Smooth muscle cell (in vitro differentiated cells): ENCODE data around the gene SCYGR5. TPM values are rescaled to one million over a fixed set of nuclear protein-coding genes. Genes with fewer than 3 reads are reported as not detected.
"Not testable (repeated sequence)": the region's sequence is repeated elsewhere in the genome, so short reads cannot be mapped to it uniquely, and the experiment has no call there.

Experiments used
- DNase-seq: peaks from one replicate; lab custom pipeline; 2025; ENCODE audit not compliant: unreplicated experiment; lab: John Stamatoyannopoulos, UW
- H2AFZ ChIP-seq: fragments of 200-600 bp; sonication (generic); 2 replicates; pipeline ENCODE4 v1.6.0; 2016; ENCODE audit warnings: antibody characterized with exemption, low read depth, mild to moderate bottlenecking
- H3F3A ChIP-seq: fragments of 200-600 bp; sonication (generic); 2 replicates; pipeline ENCODE4 v1.6.0; 2017; ENCODE audit warnings: antibody characterized with exemption, low read depth
- H3K27ac ChIP-seq: fragments of 200-600 bp; sonication (generic); 2 replicates; pipeline ENCODE4 v1.5.1; 2016; ENCODE audit warnings: low read depth, mild to moderate bottlenecking
- H3K27me3 ChIP-seq: fragments of 200-600 bp; sonication (generic); 2 replicates; pipeline ENCODE4 v1.6.1; 2016; ENCODE audit warnings: low read depth, mild to moderate bottlenecking
- H3K36me3 ChIP-seq: fragments of 200-600 bp; sonication (generic); 2 replicates; pipeline ENCODE4 v1.5.1; 2016; ENCODE audit warnings: low read depth
- H3K4me1 ChIP-seq: fragments of 200-600 bp; sonication (generic); 2 replicates; pipeline ENCODE4 v1.5.1; 2016; ENCODE audit warnings: low read depth
- H3K4me2 ChIP-seq: fragments of 200-600 bp; sonication (generic); 2 replicates; pipeline ENCODE4 v1.6.0; 2016; ENCODE audit warnings: mild to moderate bottlenecking
- H3K4me3 ChIP-seq: fragments of 200-600 bp; sonication (generic); 2 replicates; pipeline ENCODE4 v1.5.1; 2016; ENCODE audit warnings: mild to moderate bottlenecking
- H3K79me2 ChIP-seq: fragments of 200-600 bp; sonication (generic); 2 replicates; pipeline ENCODE4 v1.6.0; 2016; ENCODE audit warnings: low read depth, mild to moderate bottlenecking
- H3K9ac ChIP-seq: fragments of 200-600 bp; sonication (generic); 2 replicates; pipeline ENCODE4 v1.6.0; 2016; ENCODE audit warnings: low read depth
- H3K9me3 ChIP-seq: fragments of 200-600 bp; sonication (generic); replicated peaks from 2 replicates; pipeline ENCODE4 v1.5.1; 2016; ENCODE audit warnings: low read depth
- H4K20me1 ChIP-seq: fragments of 200-600 bp; sonication (generic); 2 replicates; pipeline ENCODE4 v1.6.0; 2016; ENCODE audit warnings: low read depth
- CTCF ChIP-seq: fragments of 200-600 bp; sonication (generic); IDR thresholded peaks from 2 replicates; pipeline ENCODE4 v1.5.1; 2017; ENCODE audit warnings: borderline replicate concordance, mild to moderate bottlenecking, antibody characterized with exemption; ENCODE audit not compliant: insufficient read depth, poor library complexity, severe bottlenecking
- WGBS: methylation state at CpG from one replicate; pipeline ENCODE4 v1.1.7; 2016; ENCODE audit warnings: low lambda C conversion rate; 5-methylcytosine and 5-hydroxymethylcytosine counted together
- polyA plus RNA-seq: library from polyadenylated mRNA; unstranded; fragments of >200 nt; fragmentation: Nextera tagmentation; extraction: Ambion mirVana; gene quantifications from 2 replicates; pipeline ENCODE4 v1.2.1, GENCODE V29; 2016
- total RNA-seq: library from RNA; depleted of rRNA; stranded (reverse); fragments of >200 nt; gene quantifications from 2 replicates; pipeline ENCODE4 v1.2.3, GENCODE V29; 2014

Gene SCYGR5
- total and polyA plus RNA-seq, 2 experiments from 2014 or later, result not detected

- Histone ChIP-seq H2AFZ (no peak overlapping the region), H3K27me3 (no peaks in the 10 kb centered on the region), H3K79me2 (no peaks in the 10 kb centered on the region), H3K9ac (no peak overlapping the region), H3F3A (no peaks in the 10 kb centered on the region), H3K9me3 (no peaks in the 10 kb centered on the region), H4K20me1 (no peaks in the 10 kb centered on the region), H3K36me3 (no peaks in the 10 kb centered on the region), H3K4me2 (no peak overlapping the region), H3K27ac (no peak overlapping the region), H3K4me3 (no peak overlapping the region), H3K4me1 (peaks cover 6% of the 10 kb centered on the region)
- 92% methylated on average over 6 of the region's 6 CpGs for WGBS
- DNase-seq, result no peak
- no peak for TF ChIP-seq CTCF
Measured at GRCh38 chr2:227665189-227665940, 1.2 kb upstream of the SCYGR5 start.

- Histone ChIP-seq H3K79me2 (no peaks in the 10 kb centered on the region), H3K36me3 (no peaks in the 10 kb centered on the region), H3K27ac (no peak overlapping the region), H3K4me3 (no peak overlapping the region), H3K9me3 (no peaks in the 10 kb centered on the region), H3K27me3 (no peaks in the 10 kb centered on the region), H2AFZ (no peak overlapping the region), H3K4me2 (no peak overlapping the region), H4K20me1 (no peaks in the 10 kb centered on the region), H3K4me1 (no peaks in the 10 kb centered on the region), H3F3A (no peaks in the 10 kb centered on the region), H3K9ac (no peak overlapping the region)
- WGBS, result 64% methylated on average over 3 of the region's 3 CpGs
- no peak for DNase-seq
- no peak for TF ChIP-seq CTCF
Measured at GRCh38 chr2:227671170-227671905, 4.7 kb downstream of the SCYGR5 start.

- H3K36me3 ChIP-seq, H3K4me2 ChIP-seq, H3F3A ChIP-seq, H3K4me1 ChIP-seq, H2AFZ ChIP-seq, H4K20me1 ChIP-seq, H3K4me3 ChIP-seq, DNase-seq, H3K79me2 ChIP-seq, H3K27ac ChIP-seq, H3K9ac ChIP-seq, H3K27me3 ChIP-seq, H3K9me3 ChIP-seq: not testable (repeated sequence)
- 97% methylated on average over 5 of the region's 5 CpGs for WGBS
Measured at GRCh38 chr2:227673620-227674019, 7.0 kb downstream of the SCYGR5 start.

- H3K79me2 ChIP-seq, result no peaks in the 10 kb centered on the region
- no peak overlapping the region for H2AFZ ChIP-seq
- TF ChIP-seq CTCF, result no peak
- H3K4me2 ChIP-seq, result no peak overlapping the region
- DNase-seq, result no peak
- H3K4me1 ChIP-seq, result no peaks in the 10 kb centered on the region
- H4K20me1 ChIP-seq, result no peaks in the 10 kb centered on the region
- 82% methylated on average over 5 of the region's 5 CpGs for WGBS
- H3K27ac ChIP-seq, result no peak overlapping the region
- H3K4me3 ChIP-seq, result no peak overlapping the region
- H3K9ac ChIP-seq, result no peak overlapping the region
- H3F3A ChIP-seq, result no peaks in the 10 kb centered on the region
- H3K9me3 ChIP-seq, result no peaks in the 10 kb centered on the region
- H3K36me3 ChIP-seq, result no peaks in the 10 kb centered on the region
- no peaks in the 10 kb centered on the region for H3K27me3 ChIP-seq
Measured at GRCh38 chr2:227674485-227674884, 7.9 kb downstream of the SCYGR5 start.
